ENCODE measurements around the gene ADIPOR2. TPM values are rescaled to one million over a fixed set of nuclear protein-coding genes. Genes with fewer than 3 reads are reported as not detected.

The ADIPOR2 gene
- total and polyA plus RNA-seq, 4 donors: 14.8 to 50.5 (median 31.7) TPM

GRCh38 chr12:1767407-1768090 is 76.7 kb downstream of the ADIPOR2 start:
- Histone ChIP-seq H3K27me3 (ENCODE audit: control insufficient read depth in 1 of 2, insufficient read depth in 2 of 2, low read length in 1 of 2) (no peaks in the 10 kb centered on the region), H3K36me3 (ENCODE audit: control insufficient read depth in 1 of 2, insufficient read depth in 2 of 2, low read length in 1 of 2) (no peaks in the 10 kb centered on the region), H3K9me3 (ENCODE audit: control insufficient read depth, low read length) (no peaks in the 10 kb centered on the region), H3K27ac (ENCODE audit: low read depth in 1 of 2, low read length in 2 of 2) (no peak overlapping the region), H3K4me1 (ENCODE audit: control insufficient read depth in 1 of 2, insufficient read depth in 2 of 2, low read length in 2 of 2) (peaks cover 0 to 4% of the 10 kb centered on the region in 2 donors), H3K4me3 (ENCODE audit: low read length in 2 of 2) (no peak overlapping the region)
- ATAC-seq (ENCODE audit: low FRiP score) (no peak), DNase-seq (no peak)
- 98 to 100% methylated on average over 1 of the region's 1 CpG for WGBS, 2 donors
- intact Hi-C loops (cut with DNase I): no loop called here

- no peak for DNase-seq
- Histone ChIP-seq H3K27me3 (ENCODE audit: control insufficient read depth in 1 of 2, insufficient read depth in 2 of 2, low read length in 1 of 2) (no peaks in the 10 kb centered on the region), H3K36me3 (ENCODE audit: control insufficient read depth in 1 of 2, insufficient read depth in 2 of 2, low read length in 1 of 2) (no peaks in the 10 kb centered on the region), H3K27ac (ENCODE audit: low read depth in 1 of 2, low read length in 2 of 2) (no peak overlapping the region), H3K4me3 (ENCODE audit: low read length in 2 of 2) (no peak overlapping the region), H3K9me3 (ENCODE audit: control insufficient read depth, low read length) (no peaks in the 10 kb centered on the region), H3K4me1 (ENCODE audit: control insufficient read depth in 1 of 2, insufficient read depth in 2 of 2, low read length in 2 of 2) (peaks cover 0 to 4% of the 10 kb centered on the region in 2 donors)
- WGBS, 2 donors: 95 to 100% methylated on average over 1 of the region's 1 CpG
- no peak for ATAC-seq (ENCODE audit: low FRiP score)
- intact Hi-C loops (cut with DNase I): no loop called here
Observed at GRCh38 chr12:1768615-1769014, 77.7 kb downstream of the ADIPOR2 start.

- Histone ChIP-seq H3K9me3 (ENCODE audit: control insufficient read depth, low read length) (no peaks in the 10 kb centered on the region), H3K4me1 (ENCODE audit: control insufficient read depth in 1 of 2, insufficient read depth in 2 of 2, low read length in 2 of 2) (peaks cover 0 to 4% of the 10 kb centered on the region in 2 donors), H3K4me3 (ENCODE audit: low read length in 2 of 2) (no peak overlapping the region), H3K27me3 (ENCODE audit: control insufficient read depth in 1 of 2, insufficient read depth in 2 of 2, low read length in 1 of 2) (no peaks in the 10 kb centered on the region), H3K27ac (ENCODE audit: low read depth in 1 of 2, low read length in 2 of 2) (no peak overlapping the region), H3K36me3 (ENCODE audit: control insufficient read depth in 1 of 2, insufficient read depth in 2 of 2, low read length in 1 of 2) (no peaks in the 10 kb centered on the region)
- WGBS, 2 donors: 94 to 97% methylated on average over 8 of the region's 8 CpGs
- ATAC-seq (ENCODE audit: low FRiP score) (no peak), DNase-seq (no peak)
- intact Hi-C loops (cut with DNase I): loop anchor here in 1 of 2 donors (10.0 kb wide), 1 partner anchor 75 kb away; the partner anchor contains the start of gene ADIPOR2
Observed at GRCh38 chr12:1769809-1770494, 79.1 kb downstream of the ADIPOR2 start.

- intact Hi-C loops (cut with DNase I): loop anchor here in 1 of 2 donors (10.0 kb wide), 1 partner anchor 79 kb away; the partner anchor contains the start of gene ADIPOR2
- ATAC-seq (ENCODE audit: low FRiP score): no peak
Observed at GRCh38 chr12:1773937-1774655, 83.2 kb downstream of the ADIPOR2 start.

GRCh38 chr12:1776170-1776921 is 85.5 kb downstream of the ADIPOR2 start:
- no peaks in the 10 kb centered on the region for H3K9me3 ChIP-seq (ENCODE audit: control insufficient read depth, low read length)
- WGBS, 2 donors: 92 to 95% methylated on average over 4 of the region's 4 CpGs
- no peaks in the 10 kb centered on the region for H3K27me3 ChIP-seq (ENCODE audit: control insufficient read depth in 1 of 2, insufficient read depth in 2 of 2, low read length in 1 of 2)
- intact Hi-C loops (cut with DNase I): loop anchor here in 1 of 2 donors (10.0 kb wide), 1 partner anchor 82 kb away; the partner anchor contains the start of gene ADIPOR2
- ATAC-seq (ENCODE audit: low FRiP score) (no peak), DNase-seq (no peak)
- H3K27ac ChIP-seq (ENCODE audit: low read depth in 1 of 2, low read length in 2 of 2): no peak overlapping the region
- no peaks in the 10 kb centered on the region for H3K36me3 ChIP-seq (ENCODE audit: control insufficient read depth in 1 of 2, insufficient read depth in 2 of 2, low read length in 1 of 2)
- H3K4me1 ChIP-seq (ENCODE audit: control insufficient read depth in 1 of 2, insufficient read depth in 2 of 2, low read length in 2 of 2): peaks cover 0 to 2% of the 10 kb centered on the region in 2 donors
- no peak overlapping the region for H3K4me3 ChIP-seq (ENCODE audit: low read length in 2 of 2)

More at GRCh38 chr12:1773937-1774655, 83.2 kb downstream of the ADIPOR2 start:
- H3K4me3 ChIP-seq (ENCODE audit: low read length in 2 of 2): no peak overlapping the region
- DNase-seq: no peak
- no peaks in the 10 kb centered on the region for H3K4me1 ChIP-seq (ENCODE audit: control insufficient read depth in 1 of 2, insufficient read depth in 2 of 2, low read length in 2 of 2)
- WGBS, 2 donors: 79 to 81% methylated on average over 4 of the region's 4 CpGs
- no peaks in the 10 kb centered on the region for H3K36me3 ChIP-seq (ENCODE audit: control insufficient read depth in 1 of 2, insufficient read depth in 2 of 2, low read length in 1 of 2)
- no peak overlapping the region for H3K27ac ChIP-seq (ENCODE audit: low read depth in 1 of 2, low read length in 2 of 2)
- H3K9me3 ChIP-seq (ENCODE audit: control insufficient read depth, low read length): no peaks in the 10 kb centered on the region
- no peaks in the 10 kb centered on the region for H3K27me3 ChIP-seq (ENCODE audit: control insufficient read depth in 1 of 2, insufficient read depth in 2 of 2, low read length in 1 of 2)

- DNase-seq (no peak), ATAC-seq (ENCODE audit: low FRiP score) (no peak)
- H3K9me3 ChIP-seq (ENCODE audit: control insufficient read depth, low read length): no peaks in the 10 kb centered on the region
- H3K27me3 ChIP-seq (ENCODE audit: control insufficient read depth in 1 of 2, insufficient read depth in 2 of 2, low read length in 1 of 2): no peaks in the 10 kb centered on the region
- intact Hi-C loops (cut with DNase I): loop anchor here in 1 of 2 donors (10.0 kb wide), 1 partner anchor 83 kb away; the partner anchor contains the start of gene ADIPOR2
- H3K36me3 ChIP-seq (ENCODE audit: control insufficient read depth in 1 of 2, insufficient read depth in 2 of 2, low read length in 1 of 2): no peaks in the 10 kb centered on the region
- H3K4me3 ChIP-seq (ENCODE audit: low read length in 2 of 2): no peak overlapping the region
- H3K27ac ChIP-seq (ENCODE audit: low read depth in 1 of 2, low read length in 2 of 2): no peak overlapping the region
- WGBS, 2 donors: 92 to 93% methylated on average over 5 of the region's 5 CpGs
- peaks cover 0 to 2% of the 10 kb centered on the region in 2 donors for H3K4me1 ChIP-seq (ENCODE audit: control insufficient read depth in 1 of 2, insufficient read depth in 2 of 2, low read length in 2 of 2)
Observed at GRCh38 chr12:1777798-1778197, 86.9 kb downstream of the ADIPOR2 start.

- Histone ChIP-seq H3K4me1 (ENCODE audit: control insufficient read depth in 1 of 2, insufficient read depth in 2 of 2, low read length in 2 of 2) (peaks cover 0 to 2% of the 10 kb centered on the region in 2 donors), H3K36me3 (ENCODE audit: control insufficient read depth in 1 of 2, insufficient read depth in 2 of 2, low read length in 1 of 2) (no peaks in the 10 kb centered on the region), H3K27ac (ENCODE audit: low read depth in 1 of 2, low read length in 2 of 2) (no peak overlapping the region), H3K4me3 (ENCODE audit: low read length in 2 of 2) (no peak overlapping the region), H3K27me3 (ENCODE audit: control insufficient read depth in 1 of 2, insufficient read depth in 2 of 2, low read length in 1 of 2) (no peaks in the 10 kb centered on the region), H3K9me3 (ENCODE audit: control insufficient read depth, low read length) (no peaks in the 10 kb centered on the region)
- 70 to 73% methylated on average over 4 of the region's 4 CpGs for WGBS, 2 donors
- intact Hi-C loops (cut with DNase I): loop anchor here in 1 of 2 donors (10.0 kb wide), 1 partner anchor 84 kb away; the partner anchor contains the start of gene ADIPOR2
- no peak for ATAC-seq (ENCODE audit: low FRiP score)
- no peak for DNase-seq
Observed at GRCh38 chr12:1778911-1779310, 88.0 kb downstream of the ADIPOR2 start.

- Histone ChIP-seq H3K27me3 (ENCODE audit: control insufficient read depth in 1 of 2, insufficient read depth in 2 of 2, low read length in 1 of 2) (no peaks in the 10 kb centered on the region), H3K4me3 (ENCODE audit: low read length in 2 of 2) (no peak overlapping the region), H3K4me1 (ENCODE audit: control insufficient read depth in 1 of 2, insufficient read depth in 2 of 2, low read length in 2 of 2) (peaks cover 0 to 2% of the 10 kb centered on the region in 2 donors), H3K36me3 (ENCODE audit: control insufficient read depth in 1 of 2, insufficient read depth in 2 of 2, low read length in 1 of 2) (no peaks in the 10 kb centered on the region), H3K27ac (ENCODE audit: low read depth in 1 of 2, low read length in 2 of 2) (no peak overlapping the region), H3K9me3 (ENCODE audit: control insufficient read depth, low read length) (no peaks in the 10 kb centered on the region)
- DNase-seq: no peak
- intact Hi-C loops (cut with DNase I): loop anchor here in 1 of 2 donors (10.0 kb wide), 1 partner anchor 85 kb away; the partner anchor contains the start of gene ADIPOR2
- no peak for ATAC-seq (ENCODE audit: low FRiP score)
- 26 to 36% methylated on average over 1 of the region's 1 CpG for WGBS, 2 donors
Observed at GRCh38 chr12:1779783-1780182, 88.9 kb downstream of the ADIPOR2 start.
